Measurements from ENCODE around the gene IL17C. TPM values are rescaled to one million over a fixed set of nuclear protein-coding genes. Genes with fewer than 3 reads are reported as not detected.

The IL17C gene
- total RNA-seq, 4 donors from 2014 or later: not detected

DNA sequence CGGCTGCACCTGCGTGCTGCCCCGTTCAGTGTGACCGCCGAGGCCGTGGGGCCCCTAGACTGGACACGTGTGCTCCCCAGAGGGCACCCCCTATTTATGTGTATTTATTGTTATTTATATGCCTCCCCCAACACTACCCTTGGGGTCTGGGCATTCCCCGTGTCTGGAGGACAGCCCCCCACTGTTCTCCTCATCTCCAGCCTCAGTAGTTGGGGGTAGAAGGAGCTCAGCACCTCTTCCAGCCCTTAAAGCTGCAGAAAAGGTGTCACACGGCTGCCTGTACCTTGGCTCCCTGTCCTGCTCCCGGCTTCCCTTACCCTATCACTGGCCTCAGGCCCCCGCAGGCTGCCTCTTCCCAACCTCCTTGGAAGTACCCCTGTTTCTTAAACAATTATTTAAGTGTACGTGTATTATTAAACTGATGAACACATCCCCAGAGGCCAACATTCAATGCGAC, 1.7 kb downstream of the IL17C start:
- ATAC-seq (ENCODE audit: low FRiP score) (no peak), DNase-seq (ENCODE audit: low spot score) (no peak)
- TF ChIP-seq, protein P1, sequence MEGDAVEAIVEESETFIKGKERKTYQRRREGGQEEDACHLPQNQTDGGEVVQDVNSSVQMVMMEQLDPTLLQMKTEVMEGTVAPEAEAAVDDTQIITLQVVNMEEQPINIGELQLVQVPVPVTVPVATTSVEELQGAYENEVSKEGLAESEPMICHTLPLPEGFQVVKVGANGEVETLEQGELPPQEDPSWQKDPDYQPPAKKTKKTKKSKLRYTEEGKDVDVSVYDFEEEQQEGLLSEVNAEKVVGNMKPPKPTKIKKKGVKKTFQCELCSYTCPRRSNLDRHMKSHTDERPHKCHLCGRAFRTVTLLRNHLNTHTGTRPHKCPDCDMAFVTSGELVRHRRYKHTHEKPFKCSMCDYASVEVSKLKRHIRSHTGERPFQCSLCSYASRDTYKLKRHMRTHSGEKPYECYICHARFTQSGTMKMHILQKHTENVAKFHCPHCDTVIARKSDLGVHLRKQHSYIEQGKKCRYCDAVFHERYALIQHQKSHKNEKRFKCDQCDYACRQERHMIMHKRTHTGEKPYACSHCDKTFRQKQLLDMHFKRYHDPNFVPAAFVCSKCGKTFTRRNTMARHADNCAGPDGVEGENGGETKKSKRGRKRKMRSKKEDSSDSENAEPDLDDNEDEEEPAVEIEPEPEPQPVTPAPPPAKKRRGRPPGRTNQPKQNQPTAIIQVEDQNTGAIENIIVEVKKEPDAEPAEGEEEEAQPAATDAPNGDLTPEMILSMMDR (IDR thresholded peaks at IDR 0.05): no peak

DNA sequence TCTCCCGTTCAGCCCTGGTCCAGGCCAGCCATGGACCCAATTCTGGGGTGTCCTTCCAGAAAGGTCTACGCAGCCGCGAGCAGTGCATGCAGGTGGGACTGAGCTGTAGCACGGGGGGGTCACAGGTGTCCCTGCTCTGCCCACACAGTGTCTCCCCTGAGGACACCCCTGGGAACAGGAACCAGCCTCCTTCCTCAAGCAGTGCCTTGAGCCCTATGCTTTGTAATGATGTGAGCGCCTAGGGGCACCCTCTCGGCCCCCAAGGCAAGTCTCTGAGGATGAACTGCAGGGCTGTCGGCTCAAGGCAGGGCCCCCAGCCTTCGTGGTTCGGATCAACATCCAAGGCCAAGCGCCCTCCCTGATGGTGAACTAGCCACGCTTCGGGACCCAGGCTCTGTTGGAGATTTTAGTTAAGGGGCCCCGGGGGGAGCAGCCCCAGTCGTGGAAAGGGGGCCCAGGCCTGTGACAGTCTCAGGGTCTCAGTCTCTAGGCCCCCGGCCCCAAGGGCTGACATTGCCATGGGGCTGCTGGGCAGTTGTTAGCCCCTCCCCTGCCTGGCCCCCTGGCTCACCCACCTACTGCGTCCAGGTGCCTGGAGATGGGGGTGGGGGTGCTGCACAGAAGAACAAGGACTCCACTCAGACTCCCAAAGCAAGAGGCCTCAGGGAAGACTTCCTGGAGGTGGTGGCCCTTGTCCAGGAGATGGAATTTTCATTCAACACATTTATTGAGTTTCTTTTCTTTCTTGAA, 2.3 kb downstream of the IL17C start:
- ATAC-seq (ENCODE audit: low FRiP score): no peak
- TF ChIP-seq, protein P1 (IDR thresholded peaks at IDR 0.05): no peak
- DNase-seq (ENCODE audit: low spot score): no peak

DNA sequence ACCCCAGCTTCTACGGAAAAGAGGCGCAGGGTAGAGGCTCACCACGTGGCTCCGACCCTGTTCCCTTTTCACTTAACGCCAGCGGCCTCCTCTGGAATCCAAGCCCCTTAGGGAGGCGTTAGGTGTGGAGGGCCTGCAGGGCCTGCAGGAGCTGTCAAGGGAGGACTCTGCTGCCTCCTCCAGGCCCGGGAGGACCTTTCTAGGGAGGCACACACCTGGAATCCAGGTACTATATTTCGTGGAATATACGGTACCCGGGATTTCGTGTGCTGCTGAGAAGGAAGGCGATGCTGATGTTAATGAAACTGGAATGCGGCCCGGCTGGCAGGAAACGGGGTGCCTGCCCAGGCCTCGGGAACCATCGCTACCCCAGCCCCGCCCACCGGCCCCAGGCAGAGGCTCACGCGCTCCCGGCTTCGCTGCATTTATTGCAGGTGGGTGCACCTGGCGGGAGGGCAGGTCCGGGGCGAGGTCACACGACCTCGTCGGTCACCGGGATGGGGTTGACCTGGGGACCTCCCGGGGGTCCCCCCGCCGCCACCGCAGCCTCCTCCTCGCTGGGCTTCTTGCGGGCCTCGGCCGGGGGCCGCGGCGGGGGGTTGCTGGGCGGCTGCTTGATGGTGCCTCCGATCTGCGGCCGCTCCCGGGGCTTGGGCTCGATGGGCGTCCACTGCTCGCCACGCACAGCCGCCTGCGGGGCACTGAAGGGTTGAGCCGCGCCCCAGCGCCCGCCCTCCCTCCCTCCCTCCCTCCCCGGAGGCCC, 4.7 kb downstream of the IL17C start:
- ATAC-seq (ENCODE audit: low FRiP score): no peak
- no peak for DNase-seq (ENCODE audit: low spot score)
- TF ChIP-seq, protein P1 (IDR thresholded peaks at IDR 0.05): no peak

DNA sequence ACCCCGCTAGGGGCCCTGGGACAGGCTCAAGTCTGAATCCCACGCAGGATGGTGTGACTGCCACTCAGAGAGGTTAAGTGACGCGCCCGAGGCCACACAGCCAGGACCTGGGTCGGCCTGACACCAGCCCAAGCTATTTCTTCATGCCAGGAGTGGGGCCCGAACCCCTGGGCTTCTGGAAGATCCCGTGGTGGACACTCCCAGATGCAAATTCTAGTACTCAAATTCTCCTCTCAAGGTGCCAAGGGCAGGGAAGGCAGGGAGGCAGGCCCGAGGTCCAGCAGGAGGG, 5.2 kb downstream of the IL17C start:
- TF ChIP-seq, protein P1 (IDR thresholded peaks at IDR 0.05): no peak
- DNase-seq (ENCODE audit: low spot score): no peak
- ATAC-seq (ENCODE audit: low FRiP score): no peak

DNA sequence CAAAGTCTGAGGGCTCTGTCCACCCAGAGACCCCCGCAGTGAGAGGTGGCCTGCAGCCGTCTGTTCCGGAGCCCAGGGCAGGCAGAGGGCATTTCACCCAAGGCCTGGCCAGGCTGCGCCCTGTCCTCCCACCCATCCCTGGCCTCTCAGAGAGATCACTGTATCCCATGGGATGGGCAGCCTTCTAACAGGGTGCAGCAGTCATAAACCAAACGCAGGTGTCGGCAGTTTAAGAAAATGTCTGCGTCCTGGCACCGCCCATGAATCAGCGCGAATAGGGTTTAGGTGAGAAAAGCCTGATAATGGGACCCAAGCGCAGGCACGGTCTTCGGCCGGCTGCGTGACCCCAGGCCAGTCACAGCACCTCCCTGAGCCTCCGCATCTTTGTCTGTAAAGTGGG, 7.1 kb downstream of the IL17C start:
- TF ChIP-seq, protein P1 (IDR thresholded peaks at IDR 0.05): no peak
- no peak for DNase-seq (ENCODE audit: low spot score)
- no peak for ATAC-seq (ENCODE audit: low FRiP score)

DNA sequence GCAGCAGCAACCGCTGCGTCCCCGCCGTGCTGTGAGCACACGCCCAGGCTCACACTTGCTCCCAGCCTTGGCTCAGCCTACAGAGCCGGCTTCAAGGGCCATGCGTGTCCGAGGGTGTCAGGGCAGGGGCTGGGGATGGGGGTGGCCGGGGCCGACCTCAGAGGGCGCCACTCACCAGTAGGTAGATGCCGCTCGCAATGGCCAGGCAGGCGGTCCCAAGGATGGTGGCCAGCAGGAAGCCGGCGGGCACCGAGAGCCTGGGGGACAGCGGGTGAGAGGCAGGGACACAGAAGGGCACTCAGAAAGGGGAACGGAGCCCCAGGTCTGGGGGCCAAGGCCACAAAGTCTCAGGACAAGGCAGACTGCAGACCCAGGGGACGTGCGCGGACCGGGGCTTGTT, 7.6 kb downstream of the IL17C start:
- TF ChIP-seq, protein P1 (IDR thresholded peaks at IDR 0.05): no peak

More for the DNA sequence above, 7.6 kb downstream of the IL17C start:
- ATAC-seq (ENCODE audit: low FRiP score) (no peak), DNase-seq (ENCODE audit: low spot score) (no peak)

Measured in omental fat pad (tissue), 4 donors.